NCI-H1436 treated with DMSO at 0.1 percent for 48 hours (cell line): Measurements from ENCODE around the gene GPRASP2.
"Not testable (repeated sequence)": the region's sequence is repeated elsewhere in the genome, so short reads cannot be mapped to it uniquely, and the experiment has no call there.

ENCODE experiments used
- DNase-seq: peaks from one replicate; lab custom pipeline; 2025; lab: John Stamatoyannopoulos, UW

GPRASP2 gene

GRCh38 chrX:102712216-102712966, at the start of gene GPRASP2:
Gene GPRASP2, plus strand, starts transcription at chrX:102712448. Its CDS starts 2,422 bp downstream, at chrX:102714870.
- no peak for DNase-seq

GRCh38 chrX:102663820-102664219, 48.4 kb upstream of the GPRASP2 start:
- not testable (repeated sequence) for DNase-seq

- DNase-seq, result not testable (repeated sequence)
Observed at GRCh38 chrX:102667034-102667433, 45.2 kb upstream of the GPRASP2 start.

- no peak for DNase-seq
Observed at GRCh38 chrX:102669526-102669925, 42.7 kb upstream of the GPRASP2 start.

- DNase-seq, result no peak
Observed at GRCh38 chrX:102672856-102673255, 39.4 kb upstream of the GPRASP2 start.

- not testable (repeated sequence) for DNase-seq
Observed at GRCh38 chrX:102677479-102677878, 34.8 kb upstream of the GPRASP2 start.

GRCh38 chrX:102684772-102685520, 27.3 kb upstream of the GPRASP2 start:
- DNase-seq, result no peak

- DNase-seq, result no peak
Observed at GRCh38 chrX:102694749-102695148, 17.5 kb upstream of the GPRASP2 start.

- no peak for DNase-seq
Observed at GRCh38 chrX:102696306-102696705, 15.9 kb upstream of the GPRASP2 start.

- no peak for DNase-seq
Observed at GRCh38 chrX:102697494-102697893, 14.8 kb upstream of the GPRASP2 start.

- DNase-seq, result no peak
Observed at GRCh38 chrX:102708900-102709299, 3.3 kb upstream of the GPRASP2 start.

GRCh38 chrX:102711872-102712215, 404 bp upstream of the GPRASP2 start:
- no peak for DNase-seq

- DNase-seq, result peak; percentile 30
Observed at GRCh38 chrX:102712981-102713625, 855 bp downstream of the GPRASP2 start.

- DNase-seq, result no peak
Observed at GRCh38 chrX:102714994-102715393, 2.7 kb downstream of the GPRASP2 start.

GRCh38 chrX:102715967-102716366, 3.7 kb downstream of the GPRASP2 start:
- DNase-seq, result no peak

- DNase-seq, result peak; percentile 4
Observed at GRCh38 chrX:102720237-102721168, 8.3 kb downstream of the GPRASP2 start, which contains the start of gene GPRASP3. Gene GPRASP3, plus strand, starts transcription at chrX:102720743. Its CDS starts 28,253 bp downstream, at chrX:102748996.

GRCh38 chrX:102721169-102721506, 8.9 kb downstream of the GPRASP2 start:
- not testable (repeated sequence) for DNase-seq

- no peak for DNase-seq
Observed at GRCh38 chrX:102723456-102723855, 11.2 kb downstream of the GPRASP2 start.

GRCh38 chrX:102727761-102728160, 15.5 kb downstream of the GPRASP2 start:
- DNase-seq, result no peak

- no peak for DNase-seq
Observed at GRCh38 chrX:102728646-102729045, 16.4 kb downstream of the GPRASP2 start.

GRCh38 chrX:102739657-102740056, 27.4 kb downstream of the GPRASP2 start:
- DNase-seq, result no peak

GRCh38 chrX:102744307-102744706, 32.1 kb downstream of the GPRASP2 start:
- no peak for DNase-seq
